HG02870 (cell line): Measurements from ENCODE around the gene CCDC60.

ENCODE experiments used
- ATAC-seq: cut with Tn5 transposase; IDR thresholded peaks from one replicate; pipeline ENCODE4 v1.9.1; 2021; ENCODE audit warnings: mild to moderate bottlenecking, moderate library complexity; ENCODE audit not compliant: unreplicated experiment

CCDC60 gene

GRCh38 chr12:119334430-119335170, at the start of gene CCDC60:
CCDC60 (plus strand) TSS chr12:119334729; CDS start chr12:119335177, 448 bp downstream.
- no peak for ATAC-seq

GRCh38 chr12:119288576-119288975, 46.0 kb upstream of the CCDC60 start:
- no peak for ATAC-seq

DNA sequence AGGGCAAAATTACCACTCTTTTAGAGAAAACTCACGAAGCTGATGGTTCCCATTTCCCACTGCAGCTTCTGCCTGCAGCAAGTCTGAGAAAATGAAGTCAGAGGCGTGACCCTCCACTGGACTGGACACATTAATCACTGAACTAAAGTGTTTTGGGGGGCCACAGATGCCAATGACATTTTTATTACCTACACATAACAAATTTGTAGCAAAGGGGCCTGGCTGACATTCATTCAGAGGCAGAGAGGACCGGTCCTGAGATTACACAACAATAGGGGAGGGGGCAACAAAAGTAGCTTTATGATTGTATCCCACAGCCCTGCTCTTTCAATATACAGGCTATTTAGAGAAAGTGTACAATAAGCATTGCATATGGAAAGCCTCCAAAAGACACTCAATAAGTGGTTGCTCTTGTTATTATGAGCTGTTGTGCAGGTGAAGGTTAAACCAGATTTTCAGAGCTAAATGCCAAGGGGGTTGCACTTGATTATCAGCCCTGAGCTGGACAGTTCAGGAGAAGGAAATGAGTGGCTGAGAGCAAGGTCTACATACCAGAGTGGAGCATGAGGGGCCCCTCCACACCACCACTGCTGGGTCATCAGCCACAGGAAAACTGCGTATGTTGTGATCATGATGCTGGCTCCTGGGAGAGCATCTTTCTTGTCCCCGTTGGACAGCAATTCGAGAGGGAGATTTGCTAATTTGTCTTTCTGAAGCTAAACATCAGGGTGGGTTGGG, 41.5 kb upstream of the CCDC60 start:
- ATAC-seq, result no peak

GRCh38 chr12:119294211-119294610, 40.3 kb upstream of the CCDC60 start:
- ATAC-seq, result no peak

DNA sequence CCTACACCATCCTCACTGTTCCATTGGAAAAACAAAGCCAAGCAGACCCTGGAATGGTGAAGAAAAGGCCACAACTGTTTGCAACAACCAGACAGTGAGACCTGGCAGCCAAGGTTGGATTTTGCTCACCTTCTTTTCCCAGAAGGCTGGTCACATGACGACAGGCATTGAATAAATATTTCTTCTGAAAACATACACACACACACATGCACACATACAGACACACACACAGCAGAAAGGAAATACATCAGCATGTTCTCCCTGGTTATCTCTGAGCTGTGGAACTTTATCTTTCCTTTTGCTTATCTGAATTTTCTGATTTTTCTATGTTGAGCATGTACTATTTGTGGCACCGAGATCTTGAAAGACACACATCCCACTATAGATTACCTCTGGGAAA, 38.0 kb upstream of the CCDC60 start:
- ATAC-seq, result no peak

DNA sequence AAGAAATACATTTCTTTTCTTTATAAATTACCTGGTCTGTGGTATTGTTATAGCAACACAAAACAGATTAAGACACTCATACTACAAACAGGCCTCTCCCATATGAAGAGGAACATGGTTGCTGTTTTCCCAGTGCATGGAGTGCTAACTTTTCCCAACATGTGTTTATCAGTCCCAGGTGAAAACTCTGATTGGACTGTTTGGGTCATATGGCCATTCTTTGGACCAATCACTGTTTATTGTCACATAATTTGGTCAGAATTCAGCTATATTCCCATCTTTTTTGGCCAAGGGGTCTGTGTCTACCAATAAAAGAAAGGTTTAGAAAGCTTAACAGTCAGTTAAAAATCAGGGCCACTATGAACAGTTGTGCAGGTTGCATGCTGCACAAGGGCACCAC, 35.4 kb upstream of the CCDC60 start:
- no peak for ATAC-seq

GRCh38 chr12:119301379-119301778, 33.1 kb upstream of the CCDC60 start:
- ATAC-seq, result no peak

- ATAC-seq, result no peak
Observed at GRCh38 chr12:119302451-119303080, 32.0 kb upstream of the CCDC60 start.

- ATAC-seq, result no peak
Observed at GRCh38 chr12:119306593-119306992, 27.9 kb upstream of the CCDC60 start.

GRCh38 chr12:119307747-119308146, 26.8 kb upstream of the CCDC60 start:
- ATAC-seq, result no peak

DNA sequence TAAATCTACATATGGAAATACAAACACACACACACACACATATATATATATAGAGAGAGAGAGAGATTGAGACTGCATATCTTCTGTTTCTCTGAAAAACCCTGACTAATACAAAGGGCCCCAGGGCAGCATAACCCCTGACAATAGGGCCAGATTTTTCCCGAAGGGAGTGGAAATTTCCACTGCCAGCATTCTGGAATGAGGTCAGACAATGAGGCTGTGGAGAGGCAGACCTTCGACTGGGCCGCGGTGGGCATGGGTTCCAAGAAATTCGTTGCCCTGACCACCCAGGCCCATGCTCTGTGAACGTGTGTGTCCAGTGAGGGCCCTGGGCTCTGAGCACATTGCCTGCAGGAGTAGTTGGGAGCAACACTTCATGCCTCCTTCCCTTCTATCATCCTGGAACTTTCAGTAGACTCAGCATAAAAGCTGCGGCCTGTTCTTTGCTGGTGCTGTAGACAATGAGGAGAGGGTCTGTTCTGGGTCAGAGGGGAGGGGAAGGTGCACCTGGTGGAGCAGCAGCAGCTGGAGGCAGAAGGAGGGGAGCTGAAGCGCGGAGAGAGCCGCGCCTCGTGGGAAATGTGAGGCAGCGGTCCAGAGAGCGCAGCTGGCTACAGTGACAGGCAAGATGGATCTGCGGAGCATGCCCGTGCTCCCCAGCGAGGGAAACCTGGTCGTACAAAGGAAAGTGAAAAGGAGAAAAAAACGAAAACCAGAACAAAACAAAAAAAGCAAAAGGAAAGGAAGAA, 25.6 kb upstream of the CCDC60 start:
- ATAC-seq, result no peak

GRCh38 chr12:119311878-119312277, 22.7 kb upstream of the CCDC60 start:
- ATAC-seq, result no peak

DNA sequence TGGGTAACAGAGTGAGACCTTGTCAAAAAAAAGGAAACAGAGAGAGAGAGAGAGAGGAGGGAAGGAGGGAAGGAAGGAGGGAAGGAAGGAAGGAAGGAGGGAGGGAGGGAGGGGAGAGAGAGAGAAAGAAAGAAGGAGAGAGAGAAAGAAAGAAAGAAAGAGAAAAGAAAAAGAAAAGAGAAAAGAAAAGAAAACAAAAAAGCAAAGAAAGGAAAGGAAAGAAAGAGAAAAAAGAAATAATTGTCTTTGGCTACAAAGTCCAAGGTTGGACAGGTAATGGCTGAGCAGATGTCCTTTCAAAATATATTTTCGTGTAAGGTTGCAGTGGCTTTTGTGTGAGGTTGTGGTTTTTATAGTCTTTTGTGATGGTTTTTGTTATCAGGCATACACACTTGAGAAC, 21.6 kb upstream of the CCDC60 start:
- ATAC-seq, result no peak

GRCh38 chr12:119314290-119314689, 20.2 kb upstream of the CCDC60 start:
- no peak for ATAC-seq

- ATAC-seq, result no peak
Observed at GRCh38 chr12:119319638-119320037, 14.9 kb upstream of the CCDC60 start.

GRCh38 chr12:119320678-119321077, 13.9 kb upstream of the CCDC60 start:
- ATAC-seq, result no peak

DNA sequence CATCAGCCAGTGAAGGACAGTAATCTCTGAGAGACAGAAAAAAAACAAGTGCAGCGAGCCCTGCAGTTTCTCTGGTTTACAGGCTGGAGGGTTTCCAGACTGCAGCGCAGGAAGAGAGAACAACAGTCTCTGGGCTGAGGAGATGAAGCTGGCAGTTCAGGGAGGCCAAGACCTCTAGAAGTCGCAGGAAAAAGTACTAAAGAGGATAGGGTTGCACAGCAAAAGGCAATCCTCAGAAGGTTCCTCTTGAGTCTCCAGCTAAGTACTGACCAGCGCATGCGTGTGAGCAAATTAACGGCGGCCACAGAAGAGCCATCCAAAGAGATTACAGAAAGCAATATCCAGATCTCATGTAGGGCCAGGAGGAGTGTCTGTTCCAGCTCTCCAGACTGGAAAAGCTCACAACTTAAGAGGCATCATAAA, 12.2 kb upstream of the CCDC60 start:
- no peak for ATAC-seq

GRCh38 chr12:119325813-119326212, 8.7 kb upstream of the CCDC60 start:
- no peak for ATAC-seq

DNA sequence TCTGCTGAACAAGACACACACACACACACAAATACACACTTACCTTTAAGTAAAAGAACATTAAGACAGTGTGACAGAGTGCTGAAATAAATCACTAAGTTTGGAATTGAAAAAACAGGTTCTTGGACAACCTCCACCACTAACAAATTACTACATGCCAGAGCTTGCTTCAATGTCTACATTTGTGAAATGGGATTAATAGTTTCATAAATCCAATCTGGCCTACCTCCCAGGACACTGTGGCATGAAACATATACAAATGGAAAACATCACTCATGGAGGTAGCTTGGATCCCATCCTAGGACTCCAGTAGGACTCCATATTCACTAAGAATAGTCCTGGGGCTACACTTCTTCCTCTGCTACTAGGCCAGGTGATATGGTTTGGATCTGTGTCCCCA, 8.2 kb upstream of the CCDC60 start:
- no peak for ATAC-seq

DNA sequence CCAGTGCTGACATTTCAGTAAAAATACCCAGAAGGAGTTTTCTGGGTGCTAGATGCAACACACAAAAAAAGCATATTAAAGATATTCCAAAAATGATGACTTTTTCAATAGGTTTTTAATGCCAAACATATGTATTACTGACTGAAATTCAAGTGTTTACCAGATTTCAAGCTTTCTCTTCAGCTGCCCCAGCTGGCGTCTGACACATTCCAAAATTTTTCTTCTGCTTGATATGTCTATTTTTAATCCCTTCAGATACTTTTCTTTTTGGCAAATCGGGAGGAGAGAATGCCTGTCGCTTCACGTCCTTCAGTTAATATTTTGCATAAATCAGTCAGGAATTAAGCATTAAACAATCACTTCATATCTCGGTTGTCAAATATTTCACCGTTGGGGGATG, 7.1 kb upstream of the CCDC60 start:
- ATAC-seq, result no peak

GRCh38 chr12:119328111-119328510, 6.4 kb upstream of the CCDC60 start:
- no peak for ATAC-seq
